ENCODE measurements around the gene PKLR.

GRCh38 chr1:155295183-155295941 is 5.9 kb downstream of the PKLR start:
- no peak for TF ChIP-seq POLR2A (IDR thresholded peaks at IDR 0.05)
- no peak for TF ChIP-seq CTCF (IDR thresholded peaks at IDR 0.05)
- TF ChIP-seq POLR2AphosphoS5 (IDR thresholded peaks at IDR 0.05), result no peak
- TF ChIP-seq EP300 (IDR thresholded peaks at IDR 0.05), result no peak
